ENCODE results near the gene RNLS.

- TF ChIP-seq CTCF (conservative IDR thresholded peaks at IDR 0.05 in 1 of 2, IDR thresholded peaks at IDR 0.05 in 1 of 2; ENCODE audit: extremely low read depth in 1 of 2, insufficient read depth in 1 of 2, low read depth in 1 of 2, low read length in 2 of 2), result no peak
- no peak for TF ChIP-seq EZH2 (IDR thresholded peaks at IDR 0.05; ENCODE audit: borderline replicate concordance, low read length)
These were observed 140.4 kb downstream of the RNLS start for GRCh38 chr10:88442716-88443115.

All from mammary epithelial cell (primary cell).